ENCODE results near the gene WDR37. TPM values are rescaled to one million over a fixed set of nuclear protein-coding genes. Genes with fewer than 3 reads are reported as not detected.
A peak's percentile ranks its signal among the peaks of the same experiment; 100 is the strongest.
"Not testable (repeated sequence)": the region's sequence is repeated elsewhere in the genome, so short reads cannot be mapped to it uniquely, and the experiment has no call there.

Gene WDR37
- polyA plus RNA-seq, 4 donors = 12.6 to 19.4 (median 15.1) TPM

GRCh38 chr10:1101946-1102345 lies 45.8 kb downstream of the WDR37 start:
- no peak for DNase-seq (ENCODE audit: low read depth in 4 of 4, low spot score in 3 of 4)

DNA sequence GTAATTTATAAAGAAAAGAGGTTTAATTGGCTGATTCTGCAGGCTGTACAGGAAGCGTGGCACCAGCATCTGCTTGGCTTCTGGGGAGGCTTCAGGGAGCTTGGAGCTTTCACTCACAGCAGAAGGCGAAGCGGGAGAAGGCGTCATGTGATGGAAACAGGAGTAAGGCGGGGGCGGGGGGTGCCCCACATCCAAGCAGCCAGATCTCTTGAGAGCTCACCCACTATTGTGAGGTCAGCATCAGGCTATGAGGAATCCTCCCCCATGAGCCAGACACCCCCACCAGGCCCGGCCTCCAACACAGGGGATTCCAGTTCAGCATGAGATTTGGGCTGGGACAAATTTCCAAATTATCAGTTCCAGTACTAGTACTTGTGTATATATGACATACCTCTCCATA lies 46.2 kb downstream of the WDR37 start:
- DNase-seq (ENCODE audit: low read depth in 4 of 4, low spot score in 3 of 4) = no peak

GRCh38 chr10:1102831-1103230 lies 46.6 kb downstream of the WDR37 start:
- DNase-seq (ENCODE audit: low read depth in 4 of 4, low spot score in 3 of 4) = no peak

DNA sequence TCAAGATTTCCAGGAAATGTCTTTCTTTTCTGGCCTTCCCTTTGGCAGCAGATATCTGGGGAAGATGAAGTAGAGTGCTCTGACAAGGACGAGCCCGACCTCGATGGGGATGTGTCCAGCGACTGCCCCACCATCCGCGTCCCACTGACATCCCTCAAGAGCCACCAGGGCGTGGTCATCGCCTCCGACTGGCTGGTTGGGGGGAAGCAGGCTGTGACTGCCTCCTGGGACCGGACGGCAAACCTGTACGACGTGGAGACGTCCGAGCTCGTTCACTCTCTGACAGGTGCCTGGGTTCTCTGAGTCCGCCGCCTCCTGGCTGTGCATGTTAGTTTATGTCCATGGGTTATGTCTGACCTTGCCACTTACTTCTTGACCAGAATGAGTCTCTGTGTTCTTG lies 47.4 kb downstream of the WDR37 start:
- no peak for DNase-seq (ENCODE audit: low read depth in 4 of 4, low spot score in 3 of 4)

DNA sequence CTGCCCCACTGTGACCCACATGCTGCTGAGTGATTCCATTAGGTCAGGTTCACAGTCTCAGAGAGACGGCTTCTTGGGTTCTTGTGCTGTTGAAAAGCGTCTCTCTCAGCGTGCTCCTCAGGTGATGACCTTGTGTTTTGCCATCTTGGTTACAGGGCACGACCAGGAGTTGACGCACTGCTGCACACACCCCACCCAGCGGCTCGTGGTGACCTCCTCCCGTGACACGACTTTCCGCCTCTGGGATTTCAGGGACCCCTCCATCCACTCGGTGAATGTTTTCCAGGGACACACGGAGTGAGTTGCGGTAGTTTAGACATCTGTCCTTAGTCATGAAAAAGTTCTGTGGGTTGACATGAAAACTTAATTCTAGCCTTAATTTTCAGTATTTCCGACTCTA lies 48.8 kb downstream of the WDR37 start:
- no peak for DNase-seq (ENCODE audit: low read depth in 4 of 4, low spot score in 3 of 4)

- no peak for DNase-seq (ENCODE audit: low read depth in 4 of 4, low spot score in 3 of 4)
Measured at GRCh38 chr10:1107004-1107403, 50.8 kb downstream of the WDR37 start.

DNA sequence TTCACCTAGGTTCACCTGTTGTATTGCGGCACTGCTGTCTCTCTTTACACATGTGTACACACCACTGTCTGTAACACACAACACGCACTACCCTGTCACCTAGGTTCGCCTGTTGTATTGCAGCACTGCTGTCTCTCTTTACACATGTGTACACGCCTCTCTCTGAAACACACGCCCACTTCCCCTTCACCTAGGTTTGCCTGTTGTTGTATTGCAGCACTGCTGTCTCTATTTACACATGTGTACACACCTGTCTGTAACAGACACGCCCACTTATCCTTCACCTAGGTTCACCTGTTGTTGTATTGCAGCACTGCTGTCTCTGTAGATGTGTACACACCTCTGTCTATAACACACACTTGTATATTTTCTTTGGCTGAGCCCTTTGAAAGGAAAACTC lies 51.5 kb downstream of the WDR37 start:
- no peak for DNase-seq (ENCODE audit: low read depth in 4 of 4, low spot score in 3 of 4)

DNA sequence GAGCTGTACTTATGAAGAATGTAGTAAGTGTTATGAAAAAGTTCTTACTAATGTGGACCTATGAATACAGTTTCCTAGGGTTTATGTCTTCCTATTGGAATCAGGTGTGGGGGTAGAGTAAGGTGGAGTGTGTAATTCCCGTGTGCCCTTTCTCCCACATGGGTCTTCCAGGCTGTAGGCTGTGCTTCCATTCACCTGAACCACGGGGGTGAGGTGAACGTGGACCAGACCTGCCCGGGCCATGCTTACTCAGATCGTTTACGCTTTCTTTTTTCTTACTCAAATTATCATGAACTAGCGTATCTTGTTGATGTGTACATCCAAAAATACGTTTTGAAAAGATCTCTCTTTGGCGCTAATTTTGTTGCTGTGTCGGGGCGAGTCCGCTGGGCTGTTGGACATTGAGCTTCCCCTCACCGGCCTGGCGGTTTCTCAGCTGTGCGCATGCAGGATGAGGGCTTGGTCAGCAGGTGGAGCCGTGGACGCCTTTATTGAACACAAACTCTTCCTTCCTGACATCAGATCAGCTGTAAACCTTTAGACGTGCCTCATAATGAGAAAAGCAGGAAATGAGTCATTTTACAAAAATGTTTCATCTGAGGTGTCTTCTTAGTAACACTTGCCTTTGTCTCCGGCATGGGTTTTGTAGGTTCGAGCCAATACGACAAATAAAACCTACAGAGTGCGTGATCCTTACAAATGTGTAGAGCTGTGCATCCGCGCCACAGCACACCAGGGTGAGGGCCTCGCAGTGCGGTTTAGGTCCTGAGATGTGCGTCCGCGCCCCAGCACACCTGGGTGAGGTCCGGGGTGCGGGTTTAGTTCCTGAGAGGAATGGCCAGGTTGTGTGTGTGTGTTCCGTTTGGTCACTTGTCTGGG lies 53.8 kb downstream of the WDR37 start:
- DNase-seq (ENCODE audit: low read depth in 4 of 4, low spot score in 3 of 4) = peak in 3 of 4 donors; percentile 18 to 53 (median 42)

DNA sequence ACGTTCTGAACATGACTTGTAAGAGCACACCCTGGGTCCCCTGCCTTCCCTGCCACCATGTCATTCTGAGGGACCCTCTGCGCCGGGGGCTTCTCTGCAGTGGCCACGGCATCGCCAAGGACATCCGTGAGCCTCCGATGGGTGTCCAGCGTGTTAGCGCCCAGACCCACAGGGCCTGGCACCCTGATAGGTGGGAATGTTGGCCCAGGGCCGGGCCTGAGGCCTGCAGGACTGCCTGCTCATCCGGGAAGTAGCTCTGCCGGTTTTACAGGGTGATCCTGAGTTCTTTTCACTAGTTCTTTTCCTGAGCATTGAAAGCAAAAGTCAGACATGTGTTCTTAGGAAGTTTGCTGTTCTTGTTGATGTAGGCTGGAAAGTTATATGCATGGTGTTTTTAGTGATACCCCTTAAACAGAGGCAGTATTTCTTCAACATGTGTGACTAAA lies 54.5 kb downstream of the WDR37 start:
- no peak for DNase-seq (ENCODE audit: low read depth in 4 of 4, low spot score in 3 of 4)

GRCh38 chr10:1114315-1114714 lies 58.1 kb downstream of the WDR37 start:
- DNase-seq (ENCODE audit: low read depth in 4 of 4, low spot score in 3 of 4) = no peak

DNA sequence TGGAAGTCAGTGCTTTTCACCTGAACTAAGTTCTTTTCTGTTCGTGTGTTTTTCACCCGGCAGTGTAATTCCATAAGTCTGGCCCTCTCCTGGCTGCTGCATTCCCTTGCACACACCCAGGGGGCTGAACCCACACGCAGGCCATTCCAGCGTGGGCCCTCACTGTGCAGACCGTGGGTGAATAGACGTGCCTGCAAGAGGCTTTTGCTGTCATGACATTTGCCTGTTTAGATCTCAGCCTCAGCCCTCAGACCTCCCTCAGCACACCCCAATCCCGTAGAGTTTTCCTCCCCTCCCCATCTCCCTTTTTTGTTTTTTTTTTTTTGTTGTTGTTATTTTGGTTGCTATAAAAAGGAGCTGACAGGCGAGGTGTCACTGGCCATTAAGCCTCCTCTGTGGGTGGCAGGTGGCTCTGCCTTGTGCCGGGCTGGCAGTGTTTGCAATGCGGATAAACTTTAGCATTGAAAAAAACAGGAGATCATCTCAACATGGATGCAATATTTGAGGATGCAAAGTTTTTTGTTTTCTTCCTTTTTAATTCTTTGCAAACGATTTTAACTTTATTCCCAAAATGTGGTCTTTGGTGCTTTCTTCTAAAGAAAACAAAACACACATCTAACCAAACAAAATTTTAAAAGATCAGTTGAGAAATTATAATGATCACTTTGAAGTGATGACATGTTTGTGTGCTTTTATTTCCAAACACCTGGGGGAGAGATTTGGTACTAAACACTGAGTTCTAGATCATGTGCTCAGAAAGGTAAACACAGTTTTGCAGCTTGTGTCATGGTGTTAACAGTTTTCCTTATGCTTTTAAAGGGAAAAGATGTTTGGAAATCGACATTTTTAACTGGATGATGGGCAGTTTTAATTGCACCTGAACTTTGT lies 58.8 kb downstream of the WDR37 start:
- no peak for DNase-seq (ENCODE audit: low read depth in 4 of 4, low spot score in 3 of 4)

GRCh38 chr10:1115607-1115955 lies 59.4 kb downstream of the WDR37 start:
- DNase-seq (ENCODE audit: low read depth in 4 of 4, low spot score in 3 of 4) = no peak

- DNase-seq (ENCODE audit: low read depth in 4 of 4, low spot score in 3 of 4) = no peak
Measured at GRCh38 chr10:1116051-1116450, 59.9 kb downstream of the WDR37 start.

- DNase-seq (ENCODE audit: low read depth in 4 of 4, low spot score in 3 of 4) = no peak
Measured at GRCh38 chr10:1116696-1117280, 60.6 kb downstream of the WDR37 start.

GRCh38 chr10:1117651-1118050 lies 61.5 kb downstream of the WDR37 start:
- no peak for DNase-seq (ENCODE audit: low read depth in 4 of 4, low spot score in 3 of 4)

DNA sequence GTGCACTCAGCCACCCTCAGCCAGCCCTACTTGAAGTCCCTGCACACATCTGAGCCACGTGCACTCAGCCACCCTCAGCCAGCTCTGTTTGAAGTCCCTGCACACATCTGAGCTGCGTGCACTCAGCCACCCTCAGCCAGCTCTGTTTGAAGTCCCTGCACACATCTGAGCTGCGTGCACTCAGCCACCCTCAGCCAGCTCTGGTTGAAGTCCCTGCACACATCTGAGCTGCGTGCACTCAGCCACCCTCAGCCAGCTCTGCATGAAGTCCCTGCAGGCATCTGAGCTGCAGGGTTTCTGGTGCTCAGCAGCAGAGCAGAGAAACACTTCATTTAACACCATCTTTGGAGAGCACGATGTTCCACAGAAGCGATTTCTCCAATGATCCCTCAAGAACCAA lies 62.1 kb downstream of the WDR37 start:
- not testable (repeated sequence) for DNase-seq (ENCODE audit: low read depth in 4 of 4, low spot score in 3 of 4)

- DNase-seq (ENCODE audit: low read depth in 4 of 4, low spot score in 3 of 4) = no peak
Measured at GRCh38 chr10:1119027-1119426, 62.8 kb downstream of the WDR37 start.

DNA sequence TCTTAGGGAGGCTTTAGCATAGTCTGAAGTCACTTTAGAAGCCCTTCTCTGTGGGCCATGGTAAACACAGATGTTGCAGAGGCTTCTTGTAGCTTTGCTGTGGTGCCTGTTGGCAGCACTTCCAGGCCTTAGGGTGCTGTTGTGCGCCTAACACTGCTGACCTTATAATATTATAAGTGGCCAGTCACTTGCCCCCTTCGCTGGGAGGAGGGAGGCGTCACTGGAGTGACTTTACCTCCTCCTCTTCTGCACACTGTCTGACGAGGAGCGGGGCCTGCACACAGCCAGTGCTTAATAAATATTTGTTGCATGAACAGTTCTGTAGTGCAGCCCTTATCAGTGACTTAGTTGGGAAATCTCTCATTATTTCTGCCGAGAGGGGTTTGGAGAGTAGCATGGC lies 63.3 kb downstream of the WDR37 start:
- DNase-seq (ENCODE audit: low read depth in 4 of 4, low spot score in 3 of 4) = no peak

GRCh38 chr10:1120306-1120705 lies 64.1 kb downstream of the WDR37 start:
- no peak for DNase-seq (ENCODE audit: low read depth in 4 of 4, low spot score in 3 of 4)

GRCh38 chr10:1120801-1121211 lies 64.6 kb downstream of the WDR37 start:
- peak in 1 of 4 donors; percentile 46 for DNase-seq (ENCODE audit: low read depth in 4 of 4, low spot score in 3 of 4)

DNA sequence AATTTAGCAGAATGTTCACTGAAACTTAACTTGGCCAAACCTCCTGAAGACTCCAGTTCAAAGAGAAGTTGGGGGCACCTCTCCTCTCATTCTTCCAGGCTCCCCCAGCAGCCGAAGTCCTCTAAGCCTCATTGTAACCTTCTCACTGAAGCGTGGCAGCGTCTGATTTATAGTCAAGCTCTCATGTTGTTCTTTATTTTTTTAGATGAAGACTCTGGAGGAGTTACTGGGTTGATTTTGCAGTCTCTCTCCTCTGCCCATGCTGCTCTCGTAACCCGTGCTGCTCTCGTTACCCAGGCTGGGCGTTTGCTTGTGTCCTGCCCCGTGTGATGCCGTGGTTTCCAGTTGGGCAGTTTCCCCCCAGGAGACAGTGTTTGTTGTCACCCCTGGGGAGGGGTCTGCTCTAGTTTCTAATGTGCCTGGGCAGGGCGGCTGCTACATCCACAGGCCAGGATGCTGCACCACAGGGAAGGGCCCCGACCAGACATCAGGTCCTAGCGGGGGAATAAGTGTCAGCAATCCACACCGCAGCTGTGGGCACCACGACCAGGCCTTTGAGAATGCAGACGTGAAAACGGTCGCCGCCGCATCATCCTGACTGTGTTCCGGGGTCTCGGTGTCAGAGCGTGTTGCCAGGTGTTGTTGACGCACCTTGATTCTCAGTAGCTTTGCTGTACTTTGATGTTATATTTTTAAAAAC lies 65.2 kb downstream of the WDR37 start:
- DNase-seq (ENCODE audit: low read depth in 4 of 4, low spot score in 3 of 4) = peak in 3 of 4 donors; percentile 29 to 48 (median 29)
